Measurements from ENCODE around the gene GRAMD2B. TPM values are rescaled to one million over a fixed set of nuclear protein-coding genes. Genes with fewer than 3 reads are reported as not detected.
A peak's percentile ranks its signal among the peaks of the same experiment; 100 is the strongest.

Gene GRAMD2B
- total and polyA plus RNA-seq, 9 donors = 19.2 to 99.0 (median 32.2) TPM

DNA sequence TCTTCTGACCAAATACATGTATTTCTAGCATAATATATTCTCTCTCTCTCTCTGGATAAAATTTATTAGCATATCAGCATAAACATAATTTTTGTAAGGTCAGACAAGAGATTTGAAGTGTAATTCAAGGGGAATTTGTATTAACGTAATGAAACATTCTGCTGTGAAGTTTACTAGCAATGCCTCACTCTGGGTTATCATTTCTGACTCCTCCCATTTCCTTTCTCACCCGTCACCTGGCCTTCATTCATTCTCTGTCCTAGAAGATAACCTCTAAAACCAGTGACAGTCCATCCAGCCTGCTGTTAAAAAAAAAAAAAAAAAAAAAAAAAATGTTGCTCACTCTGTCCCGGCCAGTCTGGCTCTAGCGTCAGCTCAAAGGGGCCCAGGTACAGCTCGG lies 27.1 kb downstream of the GRAMD2B start:
- TF ChIP-seq POLR2A (IDR thresholded peaks at IDR 0.05) (no peak), EP300 (IDR thresholded peaks at IDR 0.05) (no peak)
- TF ChIP-seq, protein P1, sequence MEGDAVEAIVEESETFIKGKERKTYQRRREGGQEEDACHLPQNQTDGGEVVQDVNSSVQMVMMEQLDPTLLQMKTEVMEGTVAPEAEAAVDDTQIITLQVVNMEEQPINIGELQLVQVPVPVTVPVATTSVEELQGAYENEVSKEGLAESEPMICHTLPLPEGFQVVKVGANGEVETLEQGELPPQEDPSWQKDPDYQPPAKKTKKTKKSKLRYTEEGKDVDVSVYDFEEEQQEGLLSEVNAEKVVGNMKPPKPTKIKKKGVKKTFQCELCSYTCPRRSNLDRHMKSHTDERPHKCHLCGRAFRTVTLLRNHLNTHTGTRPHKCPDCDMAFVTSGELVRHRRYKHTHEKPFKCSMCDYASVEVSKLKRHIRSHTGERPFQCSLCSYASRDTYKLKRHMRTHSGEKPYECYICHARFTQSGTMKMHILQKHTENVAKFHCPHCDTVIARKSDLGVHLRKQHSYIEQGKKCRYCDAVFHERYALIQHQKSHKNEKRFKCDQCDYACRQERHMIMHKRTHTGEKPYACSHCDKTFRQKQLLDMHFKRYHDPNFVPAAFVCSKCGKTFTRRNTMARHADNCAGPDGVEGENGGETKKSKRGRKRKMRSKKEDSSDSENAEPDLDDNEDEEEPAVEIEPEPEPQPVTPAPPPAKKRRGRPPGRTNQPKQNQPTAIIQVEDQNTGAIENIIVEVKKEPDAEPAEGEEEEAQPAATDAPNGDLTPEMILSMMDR (IDR thresholded peaks at IDR 0.05) = no peak
- DNase-seq = no peak
- no peaks in the 10 kb centered on the region for H3K27me3 ChIP-seq
- no peaks in the 10 kb centered on the region for H3K36me3 ChIP-seq
- no peak overlapping the region for H3K27ac ChIP-seq
- H3K9me3 ChIP-seq = no peaks in the 10 kb centered on the region
- H3K4me1 ChIP-seq (ENCODE audit: insufficient read depth) = peaks cover 20% of the 10 kb centered on the region
- intact Hi-C loops (cut with DNase I) = no loop called here
- H3K4me3 ChIP-seq = no peak overlapping the region
- WGBS, 3 donors = 73 to 85% (median 78%) methylated on average over 5 of the region's 5 CpGs

DNA sequence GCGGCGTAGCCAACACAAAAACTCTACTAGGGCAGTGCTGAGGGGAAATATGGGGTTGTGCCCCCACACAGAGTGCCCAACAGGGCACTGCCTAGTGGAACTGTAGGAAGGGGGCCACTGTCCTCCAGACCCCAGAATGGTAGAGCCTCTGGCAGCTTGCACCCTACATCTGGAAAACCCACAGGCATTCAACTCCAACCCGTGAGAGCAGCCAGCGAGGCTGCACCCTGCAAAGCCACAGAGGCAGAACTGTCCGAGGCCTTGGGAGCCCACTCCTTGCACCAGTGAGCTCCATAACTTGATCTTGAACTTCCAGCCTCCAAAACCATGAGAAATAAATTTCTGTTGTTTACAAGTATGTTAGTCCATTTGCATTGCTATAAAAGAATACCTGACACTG lies 27.7 kb downstream of the GRAMD2B start:
- H3K4me1 ChIP-seq (ENCODE audit: insufficient read depth) = peaks cover 21% of the 10 kb centered on the region

DNA sequence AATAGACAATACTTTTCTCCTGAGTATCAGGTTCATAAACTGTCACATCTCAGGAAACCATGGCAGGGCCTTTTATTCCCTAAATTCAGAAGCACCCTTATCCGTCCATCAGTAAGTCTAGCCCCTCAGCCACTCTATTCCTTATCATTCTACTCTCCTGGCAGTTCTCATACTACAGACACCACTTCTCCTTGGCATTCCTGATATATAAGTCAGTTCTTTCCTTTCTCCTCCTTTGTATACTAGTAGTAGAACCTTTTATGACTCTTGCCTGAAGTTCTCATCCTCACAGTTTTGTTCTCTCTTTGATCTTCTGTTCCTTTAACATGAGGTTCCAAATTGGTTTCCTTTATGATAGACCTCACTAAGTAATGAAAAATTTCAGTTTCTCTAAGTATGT lies 29.3 kb downstream of the GRAMD2B start:
- Histone ChIP-seq H3K4me1 (ENCODE audit: insufficient read depth) (peaks cover 22% of the 10 kb centered on the region), H3K9me3 (no peaks in the 10 kb centered on the region), H3K27ac (no peak overlapping the region), H3K36me3 (no peaks in the 10 kb centered on the region), H3K27me3 (no peaks in the 10 kb centered on the region), H3K4me3 (no peak overlapping the region)
- TF ChIP-seq EP300 (IDR thresholded peaks at IDR 0.05) = no peak
- no peak for TF ChIP-seq POLR2A (IDR thresholded peaks at IDR 0.05)
- TF ChIP-seq, protein P1 (IDR thresholded peaks at IDR 0.05) = no peak
- no peak for DNase-seq
- intact Hi-C loops (cut with DNase I) = no loop called here
- WGBS, 3 donors = 91 to 97% (median 94%) methylated on average over 1 of the region's 1 CpG

More for the DNA sequence above, 27.7 kb downstream of the GRAMD2B start:
- Histone ChIP-seq H3K27ac (no peak overlapping the region), H3K27me3 (no peaks in the 10 kb centered on the region), H3K4me3 (no peak overlapping the region), H3K9me3 (no peaks in the 10 kb centered on the region), H3K36me3 (no peaks in the 10 kb centered on the region)
- TF ChIP-seq EP300 (IDR thresholded peaks at IDR 0.05) (no peak), POLR2A (IDR thresholded peaks at IDR 0.05) (no peak)
- TF ChIP-seq, protein P1 (IDR thresholded peaks at IDR 0.05) = no peak
- WGBS, 3 donors = 78 to 82% (median 80%) methylated on average over 5 of the region's 5 CpGs
- no peak for DNase-seq
- intact Hi-C loops (cut with DNase I) = no loop called here

DNA sequence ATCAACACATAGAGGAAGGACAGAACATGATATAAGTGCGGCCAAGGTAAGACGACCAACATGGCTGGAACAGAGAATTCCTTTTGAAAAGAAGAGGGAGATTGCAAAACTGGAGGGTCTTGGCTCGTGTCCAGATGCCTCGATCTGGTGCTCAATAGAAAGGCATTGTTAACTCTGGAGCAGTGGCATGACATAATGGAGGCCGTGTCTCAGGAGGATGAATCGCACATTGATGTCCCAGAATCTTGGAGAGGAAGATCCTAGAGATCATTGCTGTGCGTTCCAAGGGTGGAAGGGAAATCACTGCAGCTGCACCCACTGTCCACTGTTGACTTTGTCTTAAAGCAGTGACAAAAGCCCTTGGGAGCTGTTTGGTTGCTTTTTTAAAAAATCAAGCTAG lies 30.9 kb downstream of the GRAMD2B start:
- Histone ChIP-seq H3K27me3 (no peaks in the 10 kb centered on the region), H3K9me3 (no peaks in the 10 kb centered on the region), H3K36me3 (no peaks in the 10 kb centered on the region), H3K4me3 (no peak overlapping the region), H3K27ac (no peak overlapping the region), H3K4me1 (ENCODE audit: insufficient read depth) (peaks cover 17% of the 10 kb centered on the region)
- peak in 2 of 5 donors; percentile 42 to 47 for DNase-seq
- 74 to 88% (median 80%) methylated on average over 7 of the region's 7 CpGs for WGBS, 3 donors
- intact Hi-C loops (cut with DNase I) = no loop called here
- TF ChIP-seq POLR2A (IDR thresholded peaks at IDR 0.05) (no peak), EP300 (IDR thresholded peaks at IDR 0.05) (no peak)
- TF ChIP-seq, protein P1 (IDR thresholded peaks at IDR 0.05) = no peak
